GM12878 (cell line): Measurements from ENCODE around the gene KIF26A.

ENCODE experiments used
- CBX3 ChIP-seq: fragments of 200-600 bp; sonication (generic); IDR thresholded peaks from 2 replicates; pipeline ENCODE4 v1.6.1; 2016; ENCODE audit warnings: low read depth, borderline replicate concordance
- EZH2 ChIP-seq: IDR thresholded peaks from 2 replicates; pipeline ENCODE4 v1.6.1; 2012; ENCODE audit warnings: low read depth, mild to moderate bottlenecking, control low read depth, inconsistent platforms, low read length, borderline replicate concordance; ENCODE audit not compliant: control insufficient read depth
- JUND ChIP-seq: IDR thresholded peaks from 2 replicates; pipeline ENCODE4 v1.6.1; 2012; ENCODE audit warnings: low read depth, mild to moderate bottlenecking, low read length, improper control_type of control experiment, moderate library complexity
- POLR2A ChIP-seq: IDR thresholded peaks from 2 replicates; pipeline ENCODE4 v1.6.1; 2011; ENCODE audit warnings: low read depth, mild to moderate bottlenecking, low read length
- POLR2AphosphoS5 ChIP-seq: IDR thresholded peaks from 2 replicates; pipeline ENCODE4 v1.6.1; 2011; ENCODE audit warnings: mild to moderate bottlenecking, low read length, inconsistent platforms
- TAF1 ChIP-seq: IDR thresholded peaks from 2 replicates; pipeline ENCODE4 v1.6.1; 2011; ENCODE audit warnings: mild to moderate bottlenecking, low read depth, low read length, borderline replicate concordance
- TBL1XR1 ChIP-seq: IDR thresholded peaks from 2 replicates; pipeline ENCODE4 v1.6.1; 2012; ENCODE audit warnings: low read depth, low read length, improper control_type of control experiment
- ZNF274 ChIP-seq: IDR thresholded peaks from one replicate; pipeline ENCODE4 v1.8.0; 2011; ENCODE audit not compliant: insufficient read length, insufficient read depth
- ZSCAN29 ChIP-seq: fragments of 450-650 bp; IDR thresholded peaks from 2 replicates; pipeline ENCODE4 v1.6.1; 2017; ENCODE audit warnings: mild to moderate bottlenecking, moderate library complexity
- TF ChIP-seq, protein P1 (sequence below), 3 experiments: IDR thresholded peaks in 2 of 3; conservative IDR thresholded peaks in 1 of 3; 2 replicates each; pipeline ENCODE4 v1.5.1; 2011; ENCODE audit warnings: low read depth in 3 of 3, low read length in 3 of 3, mild to moderate bottlenecking in 3 of 3, control low read depth in 2 of 3, moderate library complexity in 2 of 3, inconsistent platforms in 1 of 3, mixed read lengths in 1 of 3; ENCODE audit not compliant: control insufficient read depth in 2 of 3, insufficient read depth in 1 of 3; ENCODE audit errors: extremely low read depth in 1 of 3
- TF ChIP-seq, protein P2 (sequence below): fragments of 450-650 bp; conservative IDR thresholded peaks from 2 replicates; pipeline ENCODE4 v1.6.1; 2017; ENCODE audit warnings: mild to moderate bottlenecking, moderate library complexity
- TF ChIP-seq, protein P3 (sequence below): IDR thresholded peaks from 2 replicates; pipeline ENCODE4 v1.6.1; 2012; ENCODE audit warnings: low read depth, low read length, improper control_type of control experiment

DNA sequence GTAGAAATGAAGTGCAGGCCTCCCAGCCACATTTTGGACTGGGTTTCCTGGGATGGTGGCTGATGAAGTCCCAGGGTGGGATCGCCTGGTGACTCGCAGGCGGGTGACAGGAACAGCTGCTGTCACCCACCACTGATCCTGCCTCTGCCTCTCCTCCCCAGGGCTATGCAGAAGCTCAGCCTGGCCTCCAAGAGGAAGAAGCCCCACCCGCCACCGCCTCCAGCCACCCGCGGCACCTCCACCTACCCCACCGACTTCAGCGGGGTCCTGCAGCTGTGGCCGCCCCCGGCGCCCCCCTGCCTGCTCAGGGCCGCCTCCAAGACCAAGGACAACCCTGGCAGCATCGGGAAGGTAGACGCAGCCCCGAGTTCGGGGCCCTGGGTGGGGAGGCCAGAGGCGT, 28.3 kb downstream of the KIF26A start:
- TF ChIP-seq, protein P1, sequence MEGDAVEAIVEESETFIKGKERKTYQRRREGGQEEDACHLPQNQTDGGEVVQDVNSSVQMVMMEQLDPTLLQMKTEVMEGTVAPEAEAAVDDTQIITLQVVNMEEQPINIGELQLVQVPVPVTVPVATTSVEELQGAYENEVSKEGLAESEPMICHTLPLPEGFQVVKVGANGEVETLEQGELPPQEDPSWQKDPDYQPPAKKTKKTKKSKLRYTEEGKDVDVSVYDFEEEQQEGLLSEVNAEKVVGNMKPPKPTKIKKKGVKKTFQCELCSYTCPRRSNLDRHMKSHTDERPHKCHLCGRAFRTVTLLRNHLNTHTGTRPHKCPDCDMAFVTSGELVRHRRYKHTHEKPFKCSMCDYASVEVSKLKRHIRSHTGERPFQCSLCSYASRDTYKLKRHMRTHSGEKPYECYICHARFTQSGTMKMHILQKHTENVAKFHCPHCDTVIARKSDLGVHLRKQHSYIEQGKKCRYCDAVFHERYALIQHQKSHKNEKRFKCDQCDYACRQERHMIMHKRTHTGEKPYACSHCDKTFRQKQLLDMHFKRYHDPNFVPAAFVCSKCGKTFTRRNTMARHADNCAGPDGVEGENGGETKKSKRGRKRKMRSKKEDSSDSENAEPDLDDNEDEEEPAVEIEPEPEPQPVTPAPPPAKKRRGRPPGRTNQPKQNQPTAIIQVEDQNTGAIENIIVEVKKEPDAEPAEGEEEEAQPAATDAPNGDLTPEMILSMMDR (IDR thresholded peaks at IDR 0.05 in 2 of 3, conservative IDR thresholded peaks at IDR 0.05 in 1 of 3; ENCODE audit: control insufficient read depth in 2 of 3, extremely low read depth in 1 of 3, insufficient read depth in 1 of 3, low read depth in 3 of 3, low read length in 3 of 3), result no peak
- no peak for TF ChIP-seq POLR2A
- TF ChIP-seq ZNF274, result no peak
- TF ChIP-seq, protein P2, sequence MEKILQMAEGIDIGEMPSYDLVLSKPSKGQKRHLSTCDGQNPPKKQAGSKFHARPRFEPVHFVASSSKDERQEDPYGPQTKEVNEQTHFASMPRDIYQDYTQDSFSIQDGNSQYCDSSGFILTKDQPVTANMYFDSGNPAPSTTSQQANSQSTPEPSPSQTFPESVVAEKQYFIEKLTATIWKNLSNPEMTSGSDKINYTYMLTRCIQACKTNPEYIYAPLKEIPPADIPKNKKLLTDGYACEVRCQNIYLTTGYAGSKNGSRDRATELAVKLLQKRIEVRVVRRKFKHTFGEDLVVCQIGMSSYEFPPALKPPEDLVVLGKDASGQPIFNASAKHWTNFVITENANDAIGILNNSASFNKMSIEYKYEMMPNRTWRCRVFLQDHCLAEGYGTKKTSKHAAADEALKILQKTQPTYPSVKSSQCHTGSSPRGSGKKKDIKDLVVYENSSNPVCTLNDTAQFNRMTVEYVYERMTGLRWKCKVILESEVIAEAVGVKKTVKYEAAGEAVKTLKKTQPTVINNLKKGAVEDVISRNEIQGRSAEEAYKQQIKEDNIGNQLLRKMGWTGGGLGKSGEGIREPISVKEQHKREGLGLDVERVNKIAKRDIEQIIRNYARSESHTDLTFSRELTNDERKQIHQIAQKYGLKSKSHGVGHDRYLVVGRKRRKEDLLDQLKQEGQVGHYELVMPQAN, result no peak
- no peak for TF ChIP-seq TBL1XR1
- TF ChIP-seq, protein P3, sequence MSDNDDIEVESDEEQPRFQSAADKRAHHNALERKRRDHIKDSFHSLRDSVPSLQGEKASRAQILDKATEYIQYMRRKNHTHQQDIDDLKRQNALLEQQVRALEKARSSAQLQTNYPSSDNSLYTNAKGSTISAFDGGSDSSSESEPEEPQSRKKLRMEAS, result no peak
- no peak for TF ChIP-seq CBX3
- TF ChIP-seq EZH2, result no peak
- no peak for TF ChIP-seq TAF1
- TF ChIP-seq POLR2AphosphoS5, result no peak
- TF ChIP-seq JUND, result no peak
- no peak for TF ChIP-seq ZSCAN29
